Colon (tissue), 2 donors: ENCODE measurements around the gene MAPK8.

Source experiments
- FAIRE-seq: peaks from 2 replicates; lab custom pipeline; 2012; peaks lifted over from hg19 to GRCh38; lab: Jason Lieb, UNC
- donor health status: control.
- donor health status: control.

MAPK8 gene

GRCh38 chr10:48292616-48293015 is 13.9 kb upstream of the MAPK8 start:
- FAIRE-seq: no peak

- FAIRE-seq: no peak
These were observed 12.0 kb upstream of the MAPK8 start for GRCh38 chr10:48294431-48294830.

GRCh38 chr10:48296576-48297098 is 9.8 kb upstream of the MAPK8 start:
- no peak for FAIRE-seq

- no peak for FAIRE-seq
These were observed 7.4 kb upstream of the MAPK8 start for GRCh38 chr10:48299066-48299465.

- FAIRE-seq: no peak
These were observed 6.8 kb upstream of the MAPK8 start for GRCh38 chr10:48299692-48300091.

GRCh38 chr10:48300556-48300955 is 5.9 kb upstream of the MAPK8 start:
- FAIRE-seq: no peak

- FAIRE-seq: no peak
These were observed 3.7 kb upstream of the MAPK8 start for GRCh38 chr10:48302515-48303476.

- FAIRE-seq: no peak
These were observed 592 bp upstream of the MAPK8 start for GRCh38 chr10:48305905-48306264.

GRCh38 chr10:48306870-48307710 is 613 bp downstream of the MAPK8 start:
- FAIRE-seq: no peak

- FAIRE-seq: no peak
These were observed 1.2 kb downstream of the MAPK8 start for GRCh38 chr10:48307711-48308018.

- FAIRE-seq: no peak
These were observed 3.3 kb downstream of the MAPK8 start for GRCh38 chr10:48309711-48310226.

- FAIRE-seq: no peak
These were observed 7.6 kb downstream of the MAPK8 start for GRCh38 chr10:48314107-48314506.

- FAIRE-seq: no peak
These were observed 9.8 kb downstream of the MAPK8 start for GRCh38 chr10:48316236-48316635.

- no peak for FAIRE-seq
These were observed 11.0 kb downstream of the MAPK8 start for GRCh38 chr10:48317321-48317990.

- no peak for FAIRE-seq
These were observed 15.5 kb downstream of the MAPK8 start for GRCh38 chr10:48322017-48322416.

GRCh38 chr10:48324580-48324979 is 18.1 kb downstream of the MAPK8 start:
- FAIRE-seq: no peak

- FAIRE-seq: no peak
These were observed 23.8 kb downstream of the MAPK8 start for GRCh38 chr10:48330269-48330668.

- FAIRE-seq: no peak
These were observed 25.0 kb downstream of the MAPK8 start for GRCh38 chr10:48331436-48331835.

- FAIRE-seq: no peak
These were observed 25.8 kb downstream of the MAPK8 start for GRCh38 chr10:48332166-48332870.

GRCh38 chr10:48332871-48333216 is 26.4 kb downstream of the MAPK8 start:
- no peak for FAIRE-seq

GRCh38 chr10:48333856-48334255 is 27.4 kb downstream of the MAPK8 start:
- no peak for FAIRE-seq

GRCh38 chr10:48335788-48336187 is 29.3 kb downstream of the MAPK8 start:
- FAIRE-seq: no peak
